IMR-90 (cell line): ENCODE data around the gene FBXO9. TPM values are rescaled to one million over a fixed set of nuclear protein-coding genes. Genes with fewer than 3 reads are reported as not detected.

Experiments used
- ATAC-seq: fragments of 200-7000 bp; cut with Tn5 transposase; 2 replicates; pipeline ENCODE4 v1.9.1; 2020; ENCODE audit warnings: low read depth, mild to moderate bottlenecking, moderate library complexity
- BruUV-seq: library from RNA; stranded (reverse); fragments of 400-500 nt; replicated peaks from 2 replicates; lab custom pipeline; 2021; lab: Mats Ljungman, UMichigan
- CTCF ChIA-PET: fragments of 300-600 bp; formaldehyde crosslinking; extraction: SDS; loops from one replicate; lab custom pipeline; 2021; ENCODE audit warnings: antibody characterized with exemption; lab: Yijun Ruan, JAX
- POLR2A ChIA-PET: fragments of 300-600 bp; sonication (Branson Sonifier 250); formaldehyde crosslinking; loops from one replicate; lab custom pipeline; 2022; ENCODE audit warnings: antibody characterized with exemption; ENCODE audit not compliant: unreplicated experiment; lab: Charles Lee
- DNase-seq: peaks from one replicate; pipeline ENCODE4 v3.0.0; 2013
- H2AFZ ChIP-seq: replicated peaks from 2 replicates; pipeline ENCODE3; 2013; ENCODE audit warnings: low read length, mild to moderate bottlenecking; ENCODE audit not compliant: poor library complexity
- H2AK5ac ChIP-seq: 2 replicates; pipeline ENCODE4 v1.6.1; 2013; ENCODE audit warnings: low read depth, low read length, inconsistent platforms
- H2AK9ac ChIP-seq: replicated peaks from 2 replicates; pipeline ENCODE3; 2013; ENCODE audit warnings: mild to moderate bottlenecking, low read depth, low read length, moderate library complexity; ENCODE audit not compliant: poor library complexity
- H2BK120ac ChIP-seq: 2 replicates; pipeline ENCODE4 v1.6.1; 2013; ENCODE audit warnings: low read depth, low read length, inconsistent platforms
- H2BK15ac ChIP-seq: 3 replicates; pipeline ENCODE4 v1.6.1; 2013; ENCODE audit warnings: low read depth, low read length, inconsistent platforms
- H2BK20ac ChIP-seq: 2 replicates; pipeline ENCODE4 v1.6.1; 2013; ENCODE audit warnings: low read depth, mild to moderate bottlenecking, inconsistent platforms, low read length, moderate library complexity
- H2BK5ac ChIP-seq: 2 replicates; pipeline ENCODE4 v1.6.1; 2013; ENCODE audit warnings: mild to moderate bottlenecking, low read depth, low read length, inconsistent platforms; ENCODE audit not compliant: poor library complexity, severe bottlenecking
- H3K14ac ChIP-seq: replicated peaks from 2 replicates; pipeline ENCODE4 v1.6.1; 2013; ENCODE audit warnings: low read depth, low read length, inconsistent platforms
- H3K18ac ChIP-seq: 2 replicates; pipeline ENCODE4 v1.6.1; 2013; ENCODE audit warnings: low read depth, low read length, control low read depth
- H3K23ac ChIP-seq: 2 replicates; pipeline ENCODE4 v1.6.1; 2013; ENCODE audit warnings: low read depth, low read length, inconsistent platforms
- H3K27ac ChIP-seq: 2 replicates; pipeline ENCODE4 v1.5.1; 2013; ENCODE audit warnings: mild to moderate bottlenecking, control low read depth, low read length; ENCODE audit not compliant: insufficient read depth
- H3K27me3 ChIP-seq: 2 replicates; pipeline ENCODE4 v1.6.1; 2013; ENCODE audit warnings: low read length; ENCODE audit not compliant: control insufficient read depth, insufficient read depth
- H3K36me3 ChIP-seq: 2 replicates; pipeline ENCODE4 v1.6.1; 2013; ENCODE audit warnings: low read length, mixed read lengths; ENCODE audit not compliant: control insufficient read depth, insufficient read depth
- H3K4ac ChIP-seq: 2 replicates; pipeline ENCODE4 v1.6.1; 2013; ENCODE audit warnings: low read depth, low read length, inconsistent platforms
- H3K4me1 ChIP-seq: 2 replicates; pipeline ENCODE4 v1.6.1; 2013; ENCODE audit warnings: low read length, mixed read lengths; ENCODE audit not compliant: control insufficient read depth, insufficient read depth
- H3K4me2 ChIP-seq: 2 replicates; pipeline ENCODE4 v1.6.1; 2013; ENCODE audit warnings: low read depth, mild to moderate bottlenecking, control low read depth, low read length, moderate library complexity
- H3K4me3 ChIP-seq: 2 replicates; pipeline ENCODE4 v1.5.1; 2013; ENCODE audit warnings: low read depth, mild to moderate bottlenecking, control low read depth, low read length, moderate library complexity; ENCODE audit not compliant: insufficient read depth
- H3K56ac ChIP-seq: 2 replicates; pipeline ENCODE4 v1.6.1; 2013; ENCODE audit warnings: low read length, inconsistent platforms; ENCODE audit not compliant: insufficient read depth; ENCODE audit errors: extremely low read depth
- H3K79me1 ChIP-seq, 2 experiments: 2 replicates each; pipeline ENCODE4 v1.6.1; 2013; ENCODE audit warnings: low read length in 2 of 2, inconsistent platforms in 1 of 2, low read depth in 1 of 2
- H3K9ac ChIP-seq: 2 replicates; pipeline ENCODE4 v1.6.1; 2013; ENCODE audit warnings: low read depth, low read length, control low read depth
- H3K9me1 ChIP-seq: 2 replicates; pipeline ENCODE4 v1.6.1; 2013; ENCODE audit warnings: low read length, inconsistent platforms; ENCODE audit not compliant: insufficient read depth
- H3K9me3 ChIP-seq: 2 replicates; pipeline ENCODE4 v1.6.1; 2013; ENCODE audit warnings: low read length; ENCODE audit not compliant: control insufficient read depth, insufficient read depth
- H4K20me1 ChIP-seq: 2 replicates; pipeline ENCODE4 v1.6.1; 2013; ENCODE audit warnings: low read length, inconsistent platforms; ENCODE audit not compliant: insufficient read depth
- H4K5ac ChIP-seq: 2 replicates; pipeline ENCODE4 v1.6.1; 2013; ENCODE audit warnings: mild to moderate bottlenecking, low read depth, low read length, control low read depth
- H4K8ac ChIP-seq, 2 experiments: 2 replicates each; pipeline ENCODE4 v1.6.1; 2013; ENCODE audit warnings: low read depth in 2 of 2, low read length in 2 of 2, control low read depth in 1 of 2, inconsistent platforms in 1 of 2
- H4K91ac ChIP-seq: 2 replicates; pipeline ENCODE4 v1.6.1; 2013; ENCODE audit warnings: low read depth, low read length, inconsistent platforms; ENCODE audit not compliant: insufficient read depth
- CEBPB ChIP-seq: IDR thresholded peaks from 2 replicates; pipeline ENCODE4 v1.6.1; 2012; ENCODE audit warnings: low read depth, low read length, improper control_type of control experiment
- CHD1 ChIP-seq: IDR thresholded peaks from 2 replicates; pipeline ENCODE4 v1.6.1; 2012; ENCODE audit warnings: low read depth, low read length, improper control_type of control experiment
- ELK1 ChIP-seq: fragments of 150-350 bp; IDR thresholded peaks from 2 replicates; pipeline ENCODE4 v1.6.1; 2016; ENCODE audit warnings: low read depth, mild to moderate bottlenecking, low read length, moderate library complexity, borderline replicate concordance
- FOS ChIP-seq: fragments of 150-350 bp; IDR thresholded peaks from 2 replicates; pipeline ENCODE4 v1.6.1; 2016; ENCODE audit warnings: low read depth, low read length
- MAFK ChIP-seq: IDR thresholded peaks from 2 replicates; pipeline ENCODE4 v1.6.1; 2012; ENCODE audit warnings: low read depth, low read length, improper control_type of control experiment
- MAZ ChIP-seq: IDR thresholded peaks from 2 replicates; pipeline ENCODE4 v1.6.1; 2012; ENCODE audit warnings: low read depth, mild to moderate bottlenecking, low read length, improper control_type of control experiment, moderate library complexity, borderline replicate concordance
- MXI1 ChIP-seq: IDR thresholded peaks from 2 replicates; pipeline ENCODE4 v1.6.1; 2012; ENCODE audit warnings: low read depth, mild to moderate bottlenecking, low read length, moderate library complexity, borderline replicate concordance
- NFE2L2 ChIP-seq: fragments of 150-350 bp; IDR thresholded peaks from 2 replicates; pipeline ENCODE4 v1.6.1; 2016; ENCODE audit warnings: low read depth, mild to moderate bottlenecking, low read length
- POLR2A ChIP-seq: IDR thresholded peaks from 2 replicates; pipeline ENCODE4 v1.6.1; 2012; ENCODE audit warnings: mild to moderate bottlenecking, low read depth, low read length
- RCOR1 ChIP-seq: IDR thresholded peaks from 2 replicates; pipeline ENCODE4 v1.6.1; 2012; ENCODE audit warnings: mild to moderate bottlenecking, low read length, improper control_type of control experiment; ENCODE audit not compliant: insufficient replicate concordance
- RFX5 ChIP-seq: IDR thresholded peaks from 2 replicates; pipeline ENCODE4 v1.8.0; 2012; ENCODE audit warnings: low read depth, mild to moderate bottlenecking, low read length, moderate library complexity
- SMC3 ChIP-seq: fragments of 150-350 bp; IDR thresholded peaks from 2 replicates; pipeline ENCODE4 v1.6.1; 2016; ENCODE audit warnings: low read depth, mild to moderate bottlenecking, antibody characterized with exemption, low read length, moderate library complexity
- USF2 ChIP-seq: fragments of 150-350 bp; IDR thresholded peaks from 2 replicates; pipeline ENCODE4 v1.6.1; 2017; ENCODE audit warnings: mild to moderate bottlenecking, antibody characterized with exemption, low read length, low read depth
- WGBS, 2 experiments: methylation state at CpG; one replicate each; pipeline versions ENCODE4 v1.1.5 to v1.1.7; 2013; ENCODE audit warnings: missing lambda C conversion rate in 2 of 2; ENCODE audit not compliant: insufficient read length in 1 of 2; ENCODE audit errors: extremely low coverage in 2 of 2; 5-methylcytosine and 5-hydroxymethylcytosine counted together
- dilution Hi-C: fragments of 300-500 bp; cut with HindIII; formaldehyde crosslinking; loops from one replicate; pipeline ENCODE4 v1.14.3; 2018; ENCODE audit warnings: low sequenced_read_pairs; ENCODE audit not compliant: unreplicated experiment
- in situ Hi-C: fragments of 300-500 bp; cut with MboI; formaldehyde crosslinking; loops from 3 replicates; pipeline ENCODE4 v1.14.3; 2019; ENCODE audit warnings: low sequenced_read_pairs, inconsistent platforms, mixed read lengths
- intact Hi-C: fragments of 100-400 bp; cut with micrococcal nuclease; formaldehyde crosslinking; loops from 2 replicates; pipeline ENCODE4 v1.10.0; 2022
- polyA plus RNA-seq, 3 experiments: library from polyadenylated mRNA; depleted of rRNA; stranded (reverse); fragments of >200 nt; gene quantifications; 2 replicates each; pipeline ENCODE4 v1.2.3, GENCODE V29; 2012; ENCODE audit warnings: low replicate concordance in 1 of 3
- total RNA-seq: library from RNA; depleted of rRNA; stranded (reverse); fragments of >200 nt; gene quantifications from 2 replicates; pipeline ENCODE4 v1.2.3, GENCODE V29; 2012
- TF ChIP-seq, protein P1 (sequence below): conservative IDR thresholded peaks from 2 replicates; pipeline ENCODE4 v1.5.1; 2012; ENCODE audit warnings: mild to moderate bottlenecking, low read depth, low read length, improper control_type of control experiment

Gene FBXO9
- total and polyA plus RNA-seq, 2 of the 4 experiments (the other 2 are of a cell fraction), result 49.6 to 65.9 TPM

GRCh38 chr6:53045891-53046673, 19.1 kb upstream of the FBXO9 start:
- Histone ChIP-seq H3K23ac (no peak overlapping the region), H3K9ac (no peak overlapping the region), H3K27me3 (no peaks in the 10 kb centered on the region), H3K9me3 (no peaks in the 10 kb centered on the region), H4K20me1 (no peaks in the 10 kb centered on the region), H4K91ac (no peak overlapping the region), H2AK5ac (no peak overlapping the region), H3K4ac (peak overlapping the region; percentile 22; the same call in 1 of the 2 replicates), H4K5ac (no peak overlapping the region), H3K4me3 (no peak overlapping the region), H2BK120ac (no peak overlapping the region), H2AFZ (no peak overlapping the region), H3K18ac (no peak overlapping the region; the same call in 1 of the 2 replicates), H3K4me2 (no peak overlapping the region), H3K36me3 (peaks cover under 1% of the 10 kb centered on the region; the same call in 1 of the 2 replicates), H3K9me1 (peaks cover 10% of the 10 kb centered on the region), H2AK9ac (no peak overlapping the region), H3K27ac (no peak overlapping the region), H3K56ac (no peak overlapping the region), H2BK5ac (no peak overlapping the region), H3K4me1 (peaks cover 25% of the 10 kb centered on the region), H4K8ac (no peak overlapping the region), H2BK20ac (no peak overlapping the region), H3K79me1 (peaks cover 3 to 42% of the 10 kb centered on the region in 2 experiments; a peak in 2 of 4 replicates), H3K14ac (no peak overlapping the region), H2BK15ac (no peak overlapping the region)
- ChIA-PET CTCF (interaction anchor here (0.6 to 2.3 kb wide), 3 partner anchors 46 to 438 kb away, joined by 3 to 6 read pairs (median 3); no protein-coding TSS in a partner anchor), POLR2A (interaction anchor here (0.6 kb wide), 1 partner anchor 451 kb away, joined by 3 read pairs; no protein-coding TSS in a partner anchor)
- in situ Hi-C loops (no loop called here), dilution Hi-C loops (no loop called here), intact Hi-C loops (no loop called here)
- WGBS, 2 experiments, result no CpG with 5 or more reads among the region's 1 CpG
- TF ChIP-seq POLR2A, result no peak
- TF ChIP-seq RFX5, result no peak
- TF ChIP-seq CHD1, result no peak
- TF ChIP-seq FOS, result no peak
- no peak for TF ChIP-seq USF2
- TF ChIP-seq MAFK, result no peak
- TF ChIP-seq NFE2L2, result no peak
- no peak for TF ChIP-seq CEBPB
- no peak for TF ChIP-seq ELK1
- TF ChIP-seq MXI1, result no peak
- TF ChIP-seq RCOR1, result no peak
- TF ChIP-seq, protein P1, sequence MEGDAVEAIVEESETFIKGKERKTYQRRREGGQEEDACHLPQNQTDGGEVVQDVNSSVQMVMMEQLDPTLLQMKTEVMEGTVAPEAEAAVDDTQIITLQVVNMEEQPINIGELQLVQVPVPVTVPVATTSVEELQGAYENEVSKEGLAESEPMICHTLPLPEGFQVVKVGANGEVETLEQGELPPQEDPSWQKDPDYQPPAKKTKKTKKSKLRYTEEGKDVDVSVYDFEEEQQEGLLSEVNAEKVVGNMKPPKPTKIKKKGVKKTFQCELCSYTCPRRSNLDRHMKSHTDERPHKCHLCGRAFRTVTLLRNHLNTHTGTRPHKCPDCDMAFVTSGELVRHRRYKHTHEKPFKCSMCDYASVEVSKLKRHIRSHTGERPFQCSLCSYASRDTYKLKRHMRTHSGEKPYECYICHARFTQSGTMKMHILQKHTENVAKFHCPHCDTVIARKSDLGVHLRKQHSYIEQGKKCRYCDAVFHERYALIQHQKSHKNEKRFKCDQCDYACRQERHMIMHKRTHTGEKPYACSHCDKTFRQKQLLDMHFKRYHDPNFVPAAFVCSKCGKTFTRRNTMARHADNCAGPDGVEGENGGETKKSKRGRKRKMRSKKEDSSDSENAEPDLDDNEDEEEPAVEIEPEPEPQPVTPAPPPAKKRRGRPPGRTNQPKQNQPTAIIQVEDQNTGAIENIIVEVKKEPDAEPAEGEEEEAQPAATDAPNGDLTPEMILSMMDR, result no peak
- TF ChIP-seq SMC3, result no peak
- TF ChIP-seq MAZ, result no peak
- BruUV-seq, result no TSS peak
- DNase-seq (no peak), ATAC-seq (no peak)
